Effector CD8-positive, alpha-beta T cell (primary cell): Measurements from ENCODE around the gene NHLH2.

Experiments used
- DNase-seq: peaks from one replicate; lab custom pipeline; 2025; lab: John Stamatoyannopoulos, UW

The NHLH2 gene

DNA sequence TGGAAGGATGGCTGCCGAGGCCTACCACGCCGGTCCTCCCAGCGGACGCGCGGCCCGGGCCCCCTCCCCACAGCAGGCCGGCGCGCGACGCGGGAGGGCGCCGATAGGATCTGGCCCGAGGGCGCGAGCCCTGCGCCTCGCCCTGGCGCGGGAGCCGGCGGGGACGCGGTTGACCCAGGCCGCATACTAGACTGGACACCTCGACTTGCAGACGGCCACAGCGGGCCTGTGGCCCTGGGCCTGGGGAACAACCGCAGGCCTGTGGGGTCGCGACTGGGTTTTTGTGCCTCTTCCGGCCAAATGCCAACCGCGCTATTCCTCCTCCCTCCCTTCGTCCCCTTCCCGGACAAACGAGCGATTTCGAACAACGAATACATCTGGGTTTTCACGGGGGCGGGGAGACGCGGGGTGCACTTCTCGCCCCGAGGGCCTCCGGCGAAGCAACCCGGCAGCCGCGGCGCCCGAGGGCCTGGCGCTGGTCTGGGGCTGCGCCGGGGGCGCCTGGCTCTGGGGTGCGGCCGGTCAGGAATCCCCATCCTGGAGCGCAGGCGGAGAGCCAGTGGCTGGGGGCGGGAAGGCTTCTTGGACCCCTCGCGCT lies 2.4 kb downstream of the NHLH2 start:
- DNase-seq: no peak

DNA sequence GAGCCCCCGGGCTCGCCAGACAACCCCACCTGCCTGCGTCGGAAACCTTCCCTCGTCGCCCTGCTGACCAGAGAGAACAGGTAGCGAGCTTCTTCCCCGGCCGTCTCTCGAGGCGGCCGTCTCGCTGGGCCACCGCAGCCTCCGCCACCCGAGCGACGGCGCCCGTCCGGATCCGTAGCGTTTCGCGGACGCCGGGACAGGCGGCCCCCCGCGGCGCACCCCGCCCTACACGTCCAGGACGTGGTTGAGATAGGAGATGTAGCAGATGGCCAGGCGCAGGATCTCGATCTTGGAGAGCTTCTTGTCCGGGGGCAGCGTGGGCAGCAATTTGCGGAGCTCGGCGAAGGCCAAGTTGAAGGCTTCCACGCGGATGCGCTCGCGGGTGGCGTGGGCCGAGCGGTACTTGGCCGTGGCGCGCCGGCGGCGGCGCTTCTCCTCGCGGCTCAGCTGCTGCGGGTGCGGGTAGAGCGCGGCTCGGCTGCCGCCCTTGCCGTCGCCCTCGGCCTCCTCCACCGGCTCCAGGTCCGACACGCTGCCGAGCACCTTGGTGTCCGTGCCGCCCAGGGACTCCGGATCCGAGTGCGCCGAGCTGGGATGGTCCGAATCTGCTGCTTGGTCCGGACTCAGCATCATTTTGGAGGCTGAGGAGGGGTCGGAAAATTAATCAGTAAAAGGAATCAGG lies 3.0 kb downstream of the NHLH2 start:
- DNase-seq: no peak

- DNase-seq: no peak
Observed at GRCh38 chr1:115837341-115837739, 3.6 kb downstream of the NHLH2 start.

DNA sequence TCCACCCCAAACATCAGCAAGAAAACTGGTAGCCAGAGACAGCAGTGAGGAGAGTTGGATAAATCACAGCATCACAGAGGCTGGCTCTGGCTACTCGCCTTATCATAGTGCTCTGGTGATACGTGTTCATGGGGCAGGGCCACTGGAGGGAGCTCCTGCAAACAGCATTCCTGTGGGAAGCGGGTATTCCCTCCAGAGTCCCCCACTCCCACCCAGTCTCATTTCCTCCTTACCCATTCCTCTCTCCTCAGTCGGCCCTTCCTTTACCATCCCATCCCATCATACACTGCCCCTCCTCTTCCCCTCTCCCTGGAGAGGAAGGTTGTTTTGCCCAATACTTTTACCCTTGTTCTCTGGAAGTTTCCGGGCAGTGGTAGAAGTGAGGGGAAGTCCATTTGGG lies 7.1 kb downstream of the NHLH2 start:
- DNase-seq: no peak

- DNase-seq: no peak
Observed at GRCh38 chr1:115832651-115833050, 8.3 kb downstream of the NHLH2 start.

DNA sequence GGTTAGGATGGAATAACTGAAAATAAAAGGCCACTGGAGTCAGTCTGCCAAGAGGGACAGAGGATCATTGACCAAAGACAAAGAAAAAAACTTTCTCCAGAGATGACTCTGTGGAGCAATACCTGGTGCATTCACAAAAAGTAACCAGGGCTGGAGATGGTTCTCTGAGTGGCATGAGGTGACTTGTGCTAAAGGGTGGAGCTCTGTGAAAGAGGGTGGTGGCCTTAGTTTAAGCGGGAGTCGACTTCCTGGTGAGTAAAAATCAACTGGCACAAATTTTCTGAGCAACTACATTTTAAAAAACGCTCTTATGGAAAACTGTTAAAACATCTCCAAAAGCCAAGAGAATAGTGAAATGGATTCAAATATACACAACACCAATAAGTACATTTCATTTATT lies 10.0 kb downstream of the NHLH2 start:
- DNase-seq: no peak

- no peak for DNase-seq
Observed at GRCh38 chr1:115829947-115830346, 11.0 kb downstream of the NHLH2 start.

DNA sequence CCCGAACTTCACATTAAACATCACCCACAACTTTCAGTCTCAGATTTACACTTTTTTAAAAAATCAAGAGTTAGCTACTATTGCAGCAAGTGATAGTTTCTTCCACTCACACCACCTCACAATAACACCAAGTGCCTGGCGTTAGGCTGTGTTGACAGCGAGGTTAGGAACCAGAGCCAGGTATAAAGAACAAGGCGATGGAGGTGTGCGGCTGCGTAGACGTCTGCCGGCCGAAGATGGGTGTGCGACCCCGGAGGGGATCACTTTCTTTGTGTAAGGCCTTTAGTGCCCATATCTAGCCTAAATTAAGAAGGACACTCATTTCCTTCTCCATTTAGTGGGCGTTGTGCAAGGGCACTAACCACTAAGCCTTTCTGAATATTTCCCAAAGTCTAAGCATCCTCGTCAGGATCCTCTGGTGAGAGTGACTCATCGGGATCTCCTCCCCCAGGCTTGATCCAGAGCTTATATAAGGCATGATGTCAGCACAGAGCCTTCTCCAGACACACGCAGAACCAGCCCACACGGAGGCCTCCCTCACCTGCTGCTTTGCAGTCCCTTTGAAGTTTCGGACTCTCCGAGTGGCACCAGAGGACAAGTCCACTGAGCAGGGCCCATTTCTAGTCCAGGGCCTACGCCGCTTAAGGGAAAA lies 11.8 kb downstream of the NHLH2 start:
- no peak for DNase-seq

GRCh38 chr1:115828101-115829022 lies 12.6 kb downstream of the NHLH2 start:
- DNase-seq: no peak

DNA sequence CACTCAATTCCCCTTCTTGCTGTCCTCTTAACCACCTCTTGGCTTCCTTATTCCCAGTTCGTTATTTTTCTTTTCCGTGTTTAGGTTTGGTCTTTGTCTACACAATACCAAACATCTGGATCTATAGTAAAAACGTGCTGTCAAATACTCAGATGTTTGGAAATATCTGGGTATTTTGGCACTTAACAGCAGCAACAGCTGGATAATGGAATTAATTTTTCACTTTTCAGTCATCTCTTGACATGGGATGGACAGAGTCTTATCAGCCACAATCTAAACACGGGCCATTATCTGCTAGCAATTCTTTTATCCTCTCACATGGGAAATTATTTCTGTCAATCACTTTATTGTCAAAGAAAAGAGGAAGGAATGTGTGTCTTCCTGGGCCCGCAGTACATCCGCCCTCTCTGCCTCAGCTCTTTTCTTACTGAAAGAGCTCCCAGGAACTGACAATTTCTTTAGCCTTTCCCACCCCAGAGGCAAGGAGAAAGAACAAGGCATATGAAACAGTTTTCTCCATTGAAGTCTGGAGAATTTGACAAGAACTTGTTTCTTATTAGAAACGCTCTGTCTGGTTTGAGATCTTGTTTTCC lies 13.4 kb downstream of the NHLH2 start:
- DNase-seq: no peak

DNA sequence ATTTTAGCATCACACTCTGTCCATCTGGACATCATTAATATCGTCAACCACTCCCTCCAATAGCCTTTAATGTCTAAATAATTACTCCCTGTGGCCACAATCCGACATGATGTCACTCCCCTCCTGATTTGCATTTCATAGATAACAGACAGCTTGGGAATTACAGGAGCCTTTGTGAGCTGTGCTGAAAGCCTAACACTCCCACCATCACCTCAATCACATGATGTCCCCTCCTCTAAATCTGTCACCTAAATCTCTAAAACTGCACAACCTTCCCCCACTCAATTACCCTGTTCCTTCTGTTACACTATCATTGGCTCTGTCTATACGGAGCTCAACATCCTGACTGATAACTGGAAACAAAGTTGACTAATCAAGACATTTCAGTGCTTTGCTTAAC lies 14.3 kb downstream of the NHLH2 start:
- DNase-seq: no peak

GRCh38 chr1:115822117-115822516 lies 18.8 kb downstream of the NHLH2 start:
- no peak for DNase-seq

GRCh38 chr1:115815694-115816093 lies 25.2 kb downstream of the NHLH2 start:
- no peak for DNase-seq

DNA sequence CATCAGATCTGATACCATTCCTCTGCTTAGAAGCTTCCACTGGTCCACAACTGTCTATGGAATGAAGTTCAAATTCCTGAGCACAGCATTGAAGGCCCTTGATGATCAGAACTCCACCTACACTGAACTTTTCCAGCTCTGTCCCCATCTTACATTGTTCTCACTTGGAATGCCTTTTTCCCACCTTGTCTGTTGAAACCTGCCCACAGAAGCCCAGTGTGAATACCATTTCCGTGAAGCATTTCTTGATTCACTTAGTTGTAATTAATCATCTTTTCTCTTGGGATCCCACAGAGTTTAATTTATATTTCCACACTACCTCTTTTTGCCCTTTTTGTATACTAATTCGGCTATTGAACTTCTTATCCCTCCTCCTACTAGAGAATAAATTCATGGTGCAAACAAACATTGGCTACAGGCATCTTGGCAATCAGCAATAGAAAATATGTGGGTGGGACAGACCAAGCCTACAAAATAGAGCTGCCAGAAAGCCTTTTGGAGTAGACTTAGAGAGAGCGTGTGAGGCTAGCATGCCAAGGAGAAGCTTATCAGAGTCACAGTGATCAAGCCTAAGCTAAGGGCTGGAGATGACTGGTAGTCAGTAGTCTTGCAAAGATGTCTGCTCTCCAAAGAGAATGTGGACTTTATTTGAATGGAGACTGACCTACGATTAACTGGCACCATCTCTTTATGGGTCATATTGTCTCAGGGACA lies 26.1 kb downstream of the NHLH2 start:
- no peak for DNase-seq

- no peak for DNase-seq
Observed at GRCh38 chr1:115813727-115814126, 27.2 kb downstream of the NHLH2 start.

DNA sequence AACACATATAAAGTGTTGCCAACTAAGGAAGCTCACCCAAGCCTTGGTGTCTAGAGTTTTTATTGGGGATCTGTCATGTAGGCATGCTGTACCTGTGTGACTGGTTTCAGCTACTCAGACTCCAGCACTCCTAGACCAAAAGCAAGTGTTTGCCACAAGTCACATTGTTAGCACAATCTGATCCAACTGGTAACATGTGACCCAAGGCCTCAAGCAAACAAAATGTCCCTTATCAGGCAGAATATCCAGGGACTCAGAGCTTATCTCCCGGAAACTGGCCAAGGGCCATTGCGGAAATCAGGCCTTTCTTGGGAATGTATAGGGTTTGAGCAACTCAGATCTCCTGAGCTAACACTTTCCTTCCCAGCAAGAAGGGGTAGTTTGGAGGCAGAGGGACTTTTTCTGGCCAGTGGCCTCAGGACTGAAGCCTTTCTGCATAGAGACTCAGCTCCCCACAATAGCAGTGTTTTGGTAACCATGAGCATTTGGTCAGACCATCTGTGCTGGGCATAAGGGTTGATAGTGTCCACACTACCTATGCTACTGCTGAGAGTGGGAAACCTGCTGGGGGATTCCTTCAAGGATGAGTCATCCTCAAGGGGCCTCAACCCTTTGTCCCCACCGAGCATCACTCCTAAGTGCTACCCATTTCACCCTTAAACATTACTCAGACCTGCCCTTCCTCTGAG lies 29.6 kb downstream of the NHLH2 start:
- DNase-seq: no peak

GRCh38 chr1:115810609-115811008 lies 30.3 kb downstream of the NHLH2 start:
- DNase-seq: no peak

DNA sequence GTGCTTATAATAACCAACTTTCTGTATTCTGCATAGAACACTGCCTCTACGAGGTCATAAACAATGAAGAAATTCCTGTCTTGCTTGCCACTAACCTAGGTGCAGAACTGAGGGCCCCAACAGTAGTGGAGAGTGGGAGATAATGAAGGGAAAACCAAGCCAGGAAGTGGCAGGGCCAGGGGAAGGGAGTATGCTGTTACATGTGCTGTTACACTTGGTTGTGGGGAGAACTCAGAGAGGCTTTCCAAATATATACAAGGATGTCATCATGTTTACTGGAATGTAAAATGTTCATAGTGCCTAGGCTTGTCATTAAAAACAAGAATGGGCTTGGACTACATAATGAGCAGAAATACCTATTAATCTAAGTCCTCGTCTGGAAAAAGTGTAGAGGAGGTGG lies 31.1 kb downstream of the NHLH2 start:
- no peak for DNase-seq

- no peak for DNase-seq
Observed at GRCh38 chr1:115809076-115809475, 31.9 kb downstream of the NHLH2 start.

DNA sequence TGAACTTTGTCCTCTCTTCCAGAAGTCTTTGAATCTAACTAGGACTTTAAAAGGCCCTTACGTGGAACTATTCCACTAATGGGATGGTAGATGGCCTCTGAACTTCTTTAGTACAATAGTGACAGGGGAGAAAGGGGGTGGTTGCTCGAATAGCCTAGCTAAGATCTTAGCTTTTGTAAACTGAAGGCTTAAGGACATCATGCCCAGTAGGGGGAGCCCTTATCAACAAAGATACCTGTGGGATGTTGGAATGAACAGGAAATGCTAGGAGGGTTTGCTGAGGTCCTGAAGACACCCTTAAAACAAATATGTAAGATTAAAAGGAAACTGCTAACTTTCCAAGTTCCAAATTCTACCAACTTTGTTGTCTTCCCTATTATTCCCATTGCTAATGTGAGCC lies 33.2 kb downstream of the NHLH2 start:
- no peak for DNase-seq

DNA sequence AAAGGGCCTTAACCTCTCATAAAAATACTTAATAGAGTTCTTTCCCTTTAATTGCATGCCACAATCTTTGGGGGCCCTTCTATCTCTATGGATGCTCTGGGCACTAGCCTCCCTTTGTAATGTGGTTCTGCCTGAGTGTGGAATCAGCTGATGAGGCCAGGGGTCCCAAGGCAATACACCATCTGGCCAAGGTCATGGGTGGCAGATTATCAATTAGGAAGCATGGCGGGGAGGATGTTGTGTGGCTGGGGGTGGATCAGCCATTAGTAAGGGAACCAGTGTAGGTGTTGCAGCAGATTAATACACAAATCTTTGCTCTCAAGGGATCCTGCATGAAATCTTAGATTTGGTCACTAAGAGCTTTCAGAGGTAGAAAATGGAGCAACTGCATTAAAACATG lies 35.3 kb downstream of the NHLH2 start:
- DNase-seq: no peak
